Fibroblast of the aortic adventitia (primary cell): ENCODE data around the gene SIGLEC8. TPM values are rescaled to one million over a fixed set of nuclear protein-coding genes. Genes with fewer than 3 reads are reported as not detected.
"Not testable (repeated sequence)": the region's sequence is repeated elsewhere in the genome, so short reads cannot be mapped to it uniquely, and the experiment has no call there.

ENCODE experiments used
- DNase-seq: peaks from one replicate; pipeline ENCODE4 v3.0.0-alpha.2; 2010; ENCODE audit warnings: low read depth
- H3K4me3 ChIP-seq: 2 replicates; pipeline ENCODE4 v1.5.1; 2011; ENCODE audit warnings: low read depth, mild to moderate bottlenecking, control low read depth, low read length, moderate library complexity
- CTCF ChIP-seq: IDR thresholded peaks from 2 replicates; pipeline ENCODE4 v1.5.1; 2011; ENCODE audit warnings: mild to moderate bottlenecking, low read length, control low read depth, inconsistent platforms; ENCODE audit not compliant: insufficient read depth
- total RNA-seq: library from RNA; depleted of rRNA; stranded (reverse); fragments of >200 nt; gene quantifications from 2 replicates; pipeline ENCODE4 v1.2.3, GENCODE V29; 2012; ENCODE audit warnings: low replicate concordance

Gene SIGLEC8
- total RNA-seq, 1 donor, result not detected

GRCh38 chr19:51418707-51419106 is 39.5 kb downstream of the SIGLEC8 start:
- no peak for DNase-seq
- TF ChIP-seq CTCF, result no peak
- H3K4me3 ChIP-seq, result no peak overlapping the region

GRCh38 chr19:51417810-51418157 is 40.5 kb downstream of the SIGLEC8 start:
- H3K4me3 ChIP-seq, result no peak overlapping the region
- no peak for DNase-seq
- TF ChIP-seq CTCF, result no peak

- peak; percentile 19 for DNase-seq
- H3K4me3 ChIP-seq, result no peak within 1 kb of the TSS
- TF ChIP-seq CTCF, result no peak
Measured at GRCh38 chr19:51417107-51417809, 41.0 kb downstream of the SIGLEC8 start, which contains the start of gene SIGLEC10. TSS of gene SIGLEC10 (minus strand) at chr19:51417642. CDS start at chr19:51417581, 61 bp downstream.

- not testable (repeated sequence) for DNase-seq
Measured at GRCh38 chr19:51416422-51416821, 41.8 kb downstream of the SIGLEC8 start.

GRCh38 chr19:51415187-51415586 is 43.1 kb downstream of the SIGLEC8 start:
- DNase-seq, result no peak
- no peak overlapping the region for H3K4me3 ChIP-seq
- no peak for TF ChIP-seq CTCF

More at GRCh38 chr19:51416422-51416821, 41.8 kb downstream of the SIGLEC8 start:
- H3K4me3 ChIP-seq, result not testable (repeated sequence)

GRCh38 chr19:51410950-51411748 is 47.1 kb downstream of the SIGLEC8 start:
- DNase-seq, result no peak
- no peak for TF ChIP-seq CTCF
- no peak overlapping the region for H3K4me3 ChIP-seq

- TF ChIP-seq CTCF, result peak; percentile 52
- DNase-seq, result peak; percentile 22
- no peak overlapping the region for H3K4me3 ChIP-seq
Measured at GRCh38 chr19:51407511-51408131, 50.6 kb downstream of the SIGLEC8 start.
